ENCODE data around the gene MANF. TPM values are rescaled to one million over a fixed set of nuclear protein-coding genes. Genes with fewer than 3 reads are reported as not detected.
"Not testable (repeated sequence)": the region's sequence is repeated elsewhere in the genome, so short reads cannot be mapped to it uniquely, and the experiment has no call there.

The MANF gene
- total RNA-seq, 1 experiment from 2014 or later = 129 TPM

- Histone ChIP-seq H3K9me3 (no peaks in the 10 kb centered on the region), H3K4me3 (no peak overlapping the region), H3K36me3 (no peaks in the 10 kb centered on the region), H3K27me3 (no peaks in the 10 kb centered on the region)
- DNase-seq = no peak
These were observed 24.3 kb upstream of the MANF start for GRCh38 chr3:51360806-51361205.

GRCh38 chr3:51361746-51362145 lies 23.3 kb upstream of the MANF start:
- Histone ChIP-seq H3K27me3 (no peaks in the 10 kb centered on the region), H3K36me3 (no peaks in the 10 kb centered on the region), H3K4me3 (no peak overlapping the region), H3K9me3 (no peaks in the 10 kb centered on the region)
- DNase-seq = no peak

DNA sequence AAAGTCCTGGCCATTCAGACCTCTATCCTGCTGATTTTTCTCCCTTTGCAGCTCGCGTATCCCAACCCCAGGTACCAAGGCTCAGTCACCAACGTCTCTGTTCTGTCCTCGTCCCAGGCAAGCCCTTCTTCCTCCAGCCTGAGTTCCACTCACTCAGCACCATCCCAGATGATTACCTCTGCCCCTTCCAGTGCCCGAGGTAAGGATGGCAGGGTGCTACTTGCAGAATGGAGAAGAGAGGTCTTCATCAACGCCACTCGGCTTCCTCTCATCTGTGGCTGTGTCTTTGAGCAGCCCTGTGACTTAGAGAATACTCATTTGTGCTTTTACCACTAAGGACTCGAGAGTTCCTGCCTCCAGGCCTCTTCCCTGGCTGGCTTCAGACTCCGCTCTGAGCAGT lies 22.6 kb upstream of the MANF start:
- no peaks in the 10 kb centered on the region for H3K36me3 ChIP-seq
- no peak for DNase-seq

GRCh38 chr3:51368276-51368675 lies 16.8 kb upstream of the MANF start:
- DNase-seq, H3K9me3 ChIP-seq, H3K4me3 ChIP-seq, H3K27me3 ChIP-seq, H3K36me3 ChIP-seq: not testable (repeated sequence)

More for the DNA sequence above, 22.6 kb upstream of the MANF start:
- Histone ChIP-seq H3K9me3 (no peaks in the 10 kb centered on the region), H3K27me3 (no peaks in the 10 kb centered on the region), H3K4me3 (no peak overlapping the region)

GRCh38 chr3:51371943-51372557 lies 13.0 kb upstream of the MANF start:
- no peak overlapping the region for H3K4me3 ChIP-seq
- no peak for DNase-seq
- no peaks in the 10 kb centered on the region for H3K9me3 ChIP-seq
- no peaks in the 10 kb centered on the region for H3K36me3 ChIP-seq
- no peaks in the 10 kb centered on the region for H3K27me3 ChIP-seq

GRCh38 chr3:51373658-51374421 lies 11.3 kb upstream of the MANF start:
- Histone ChIP-seq H3K9me3 (no peaks in the 10 kb centered on the region), H3K36me3 (no peaks in the 10 kb centered on the region), H3K27me3 (no peaks in the 10 kb centered on the region), H3K4me3 (no peak overlapping the region)
- DNase-seq = no peak

- no peak for DNase-seq
- Histone ChIP-seq H3K9me3 (no peaks in the 10 kb centered on the region), H3K27me3 (no peaks in the 10 kb centered on the region), H3K36me3 (no peaks in the 10 kb centered on the region), H3K4me3 (no peak overlapping the region)
These were observed 10.6 kb upstream of the MANF start for GRCh38 chr3:51374456-51374855.

GRCh38 chr3:51375136-51375535 lies 10.0 kb upstream of the MANF start:
- DNase-seq = no peak
- Histone ChIP-seq H3K36me3 (no peaks in the 10 kb centered on the region), H3K27me3 (no peaks in the 10 kb centered on the region), H3K9me3 (no peaks in the 10 kb centered on the region), H3K4me3 (no peak overlapping the region)

DNA sequence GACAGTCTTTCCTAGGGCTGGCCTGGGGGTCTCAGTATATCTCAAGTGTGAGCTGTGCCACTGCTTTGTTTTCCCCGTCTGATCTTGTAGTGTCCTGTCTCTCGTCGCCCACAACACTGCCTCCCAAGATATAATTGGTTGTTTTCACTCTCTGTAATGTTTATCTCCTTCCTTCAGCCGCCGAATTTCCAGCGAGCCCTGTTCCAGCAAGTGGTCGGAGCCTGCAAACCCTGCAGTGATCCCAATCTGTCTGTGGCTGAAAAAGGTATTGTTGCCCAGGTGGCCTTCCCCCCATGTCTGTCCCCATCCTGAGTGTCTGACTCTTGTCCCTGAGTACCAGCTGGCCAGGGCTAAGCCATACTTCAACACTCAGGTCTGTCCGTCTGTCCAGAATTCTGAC lies 9.5 kb upstream of the MANF start:
- H3K36me3 ChIP-seq = no peaks in the 10 kb centered on the region
- no peaks in the 10 kb centered on the region for H3K27me3 ChIP-seq
- no peaks in the 10 kb centered on the region for H3K9me3 ChIP-seq
- DNase-seq = no peak
- H3K4me3 ChIP-seq = no peak overlapping the region

DNA sequence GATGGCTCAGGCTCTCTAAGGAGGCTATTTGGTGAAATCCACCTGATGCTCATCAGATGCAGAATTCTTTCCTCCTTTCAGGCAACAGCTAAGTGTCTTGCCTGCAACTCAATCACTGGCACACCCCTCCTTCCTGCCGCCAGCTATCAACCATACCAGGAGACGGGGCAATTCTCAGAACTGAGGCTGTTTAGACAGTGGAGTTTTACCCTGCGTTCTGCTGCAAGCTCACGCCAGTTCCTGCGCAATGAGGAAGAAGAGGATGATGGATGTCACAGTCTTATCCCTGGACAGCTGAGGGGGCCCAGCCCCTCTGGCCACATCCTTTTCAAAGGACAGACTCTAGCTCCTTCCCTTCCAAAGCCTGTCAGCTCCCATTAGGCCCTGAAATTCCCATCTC lies 7.0 kb upstream of the MANF start:
- DNase-seq = no peak
- H3K9me3 ChIP-seq = no peaks in the 10 kb centered on the region
- H3K4me3 ChIP-seq = no peak overlapping the region
- no peaks in the 10 kb centered on the region for H3K36me3 ChIP-seq
- no peaks in the 10 kb centered on the region for H3K27me3 ChIP-seq

- DNase-seq = no peak
- Histone ChIP-seq H3K27me3 (no peaks in the 10 kb centered on the region), H3K4me3 (no peak overlapping the region), H3K36me3 (no peaks in the 10 kb centered on the region), H3K9me3 (no peaks in the 10 kb centered on the region)
These were observed 6.4 kb upstream of the MANF start for GRCh38 chr3:51378726-51379125.

GRCh38 chr3:51379301-51379700 lies 5.8 kb upstream of the MANF start:
- Histone ChIP-seq H3K9me3 (no peaks in the 10 kb centered on the region), H3K36me3 (no peaks in the 10 kb centered on the region), H3K4me3 (no peak overlapping the region), H3K27me3 (no peaks in the 10 kb centered on the region)
- no peak for DNase-seq

DNA sequence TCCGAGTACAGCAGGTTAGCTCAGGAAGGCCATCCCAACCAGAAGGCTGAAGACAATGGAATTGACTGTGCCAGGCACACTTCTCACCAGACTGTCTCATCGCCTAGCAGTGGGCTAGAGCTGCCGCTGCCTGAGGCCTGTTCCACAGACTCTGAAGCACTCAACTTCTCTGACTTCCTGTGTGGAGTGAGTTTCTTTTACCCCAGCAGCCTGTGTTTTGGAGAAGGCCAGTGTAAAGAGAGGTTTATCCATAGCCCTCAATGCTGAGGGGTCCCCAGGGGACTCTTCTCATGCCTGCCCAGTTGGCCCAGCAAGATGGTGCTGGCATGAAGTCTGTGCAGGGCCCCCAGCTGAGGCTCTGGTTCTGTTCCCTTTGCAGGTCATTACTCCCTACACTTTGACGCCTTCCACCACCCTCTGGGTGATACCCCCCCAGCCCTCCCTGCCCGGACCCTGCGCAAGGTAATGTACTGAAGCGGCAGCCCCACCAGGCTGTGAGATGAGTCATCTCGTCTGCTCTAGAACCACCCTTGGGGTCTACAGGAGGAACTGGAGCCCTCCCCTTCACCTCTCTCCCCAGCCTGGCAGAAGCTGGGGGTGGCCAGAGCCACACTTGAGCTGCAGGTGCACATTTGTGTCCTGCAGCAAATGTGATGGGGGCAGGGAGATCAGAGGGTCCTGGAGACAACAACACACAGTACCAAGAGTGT lies 5.2 kb upstream of the MANF start:
- H3K36me3 ChIP-seq = no peaks in the 10 kb centered on the region
- no peaks in the 10 kb centered on the region for H3K9me3 ChIP-seq
- DNase-seq = no peak
- no peak overlapping the region for H3K4me3 ChIP-seq
- no peaks in the 10 kb centered on the region for H3K27me3 ChIP-seq

- DNase-seq = no peak
- Histone ChIP-seq H3K36me3 (no peaks in the 10 kb centered on the region), H3K4me3 (no peak overlapping the region), H3K27me3 (no peaks in the 10 kb centered on the region), H3K9me3 (no peaks in the 10 kb centered on the region)
These were observed 4.3 kb upstream of the MANF start for GRCh38 chr3:51380601-51381332.

DNA sequence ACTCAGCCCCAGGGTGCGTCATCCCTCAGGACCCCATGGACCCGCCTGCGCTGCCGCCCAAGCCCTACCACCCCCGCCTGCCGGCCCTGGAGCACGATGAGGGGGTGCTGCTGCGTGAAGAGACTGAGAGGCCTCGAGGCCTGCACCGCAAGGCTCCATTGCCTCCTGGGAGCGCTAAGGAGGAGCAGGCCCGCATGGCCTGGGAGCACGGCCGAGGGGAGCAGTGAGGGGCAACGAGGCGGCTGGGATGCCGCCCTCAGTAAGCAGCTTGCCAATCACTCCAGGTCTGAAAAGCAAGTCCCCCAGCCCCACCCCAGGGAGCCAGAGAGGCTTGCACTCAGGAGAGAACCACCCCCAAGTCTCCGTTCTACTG lies 3.8 kb upstream of the MANF start:
- H3K9me3 ChIP-seq = no peaks in the 10 kb centered on the region
- peaks cover 2% of the 10 kb centered on the region for H3K36me3 ChIP-seq
- H3K27me3 ChIP-seq = no peaks in the 10 kb centered on the region
- H3K4me3 ChIP-seq = no peak overlapping the region
- DNase-seq = no peak

- Histone ChIP-seq H3K36me3 (peaks cover 10% of the 10 kb centered on the region), H3K4me3 (no peak overlapping the region), H3K27me3 (no peaks in the 10 kb centered on the region), H3K9me3 (no peaks in the 10 kb centered on the region)
- DNase-seq = no peak
These were observed 2.9 kb upstream of the MANF start for GRCh38 chr3:51382076-51382745.
